Right renal cortex interstitium (tissue), 3 donors: ENCODE data around the gene TMEM244. TPM values are rescaled to one million over a fixed set of nuclear protein-coding genes. Genes with fewer than 3 reads are reported as not detected.
"Not testable (repeated sequence)": the region's sequence is repeated elsewhere in the genome, so short reads cannot be mapped to it uniquely, and the experiment has no call there.

ENCODE experiments used
- DNase-seq, 3 donors: peaks; one replicate each; pipeline ENCODE4 v3.0.0-alpha.2; 2013; ENCODE audit warnings: low read depth in 3 of 3, low spot score in 2 of 3
- polyA plus RNA-seq, 3 donors: library from polyadenylated mRNA; unstranded; fragments of 120-200 nt; gene quantifications; one replicate each; pipeline ENCODE4 v1.2.1, GENCODE V29; 2013; ENCODE audit not compliant: insufficient read length in 3 of 3

TMEM244 gene
- polyA plus RNA-seq, 3 donors = not detected

GRCh38 chr6:129871221-129871620, 10.1 kb upstream of the TMEM244 start:
- DNase-seq = no peak

GRCh38 chr6:129867403-129867802, 6.3 kb upstream of the TMEM244 start:
- no peak for DNase-seq

GRCh38 chr6:129866688-129867087, 5.6 kb upstream of the TMEM244 start:
- no peak for DNase-seq

- DNase-seq = no peak
These were observed 5.1 kb upstream of the TMEM244 start for GRCh38 chr6:129866256-129866655.

GRCh38 chr6:129865013-129865412, 3.9 kb upstream of the TMEM244 start:
- DNase-seq = no peak

- no peak for DNase-seq
These were observed 2.5 kb upstream of the TMEM244 start for GRCh38 chr6:129863664-129864063.

- no peak for DNase-seq
These were observed 1.6 kb downstream of the TMEM244 start for GRCh38 chr6:129859524-129859923.

- DNase-seq = no peak
These were observed 3.3 kb downstream of the TMEM244 start for GRCh38 chr6:129857838-129858237.

- DNase-seq = no peak
These were observed 7.0 kb downstream of the TMEM244 start for GRCh38 chr6:129853996-129854711.

GRCh38 chr6:129852257-129852858, 8.8 kb downstream of the TMEM244 start:
- DNase-seq = no peak

GRCh38 chr6:129849456-129849855, 11.7 kb downstream of the TMEM244 start:
- no peak for DNase-seq

- no peak for DNase-seq
These were observed 14.4 kb downstream of the TMEM244 start for GRCh38 chr6:129846761-129847160.

- DNase-seq = no peak
These were observed 15.4 kb downstream of the TMEM244 start for GRCh38 chr6:129845696-129846095.

- no peak for DNase-seq
These were observed 16.8 kb downstream of the TMEM244 start for GRCh38 chr6:129844118-129844891.

- DNase-seq = no peak
These were observed 17.5 kb downstream of the TMEM244 start for GRCh38 chr6:129843573-129843972.

- DNase-seq = no peak
These were observed 18.2 kb downstream of the TMEM244 start for GRCh38 chr6:129842881-129843409.

GRCh38 chr6:129842137-129842536, 19.0 kb downstream of the TMEM244 start:
- no peak for DNase-seq

GRCh38 chr6:129839562-129839961, 21.6 kb downstream of the TMEM244 start:
- DNase-seq = not testable (repeated sequence)

GRCh38 chr6:129835691-129836090, 25.4 kb downstream of the TMEM244 start:
- DNase-seq = no peak

GRCh38 chr6:129832299-129832698, 28.8 kb downstream of the TMEM244 start:
- DNase-seq = no peak

- DNase-seq = no peak
These were observed 32.9 kb downstream of the TMEM244 start for GRCh38 chr6:129828229-129828628.
